WTC11 (cell line): ENCODE results near the gene CBR1. TPM values are rescaled to one million over a fixed set of nuclear protein-coding genes. Genes with fewer than 3 reads are reported as not detected.

Experiments used
- ATAC-seq: fragments of 200-7000 bp; cut with Tn5 transposase; 2 replicates; pipeline ENCODE4 v1.10.0; 2021; ENCODE audit warnings: mild to moderate bottlenecking, moderate library complexity
- CTCF ChIA-PET: fragments of 300-600 bp; sonication (Branson Sonifier 250); formaldehyde crosslinking; loops from one replicate; lab custom pipeline; 2021; ENCODE audit warnings: antibody characterized with exemption; lab: Charles Lee
- POLR2A ChIA-PET: fragments of 350-600 bp; sonication (Branson Sonifier 250); formaldehyde crosslinking; loops from one replicate; lab custom pipeline; 2021; ENCODE audit warnings: antibody characterized with exemption; lab: Charles Lee
- DNase-seq: peaks from one replicate; pipeline ENCODE4 v3.0.0; 2021; ENCODE audit warnings: low spot score
- H3K27ac Mint-ChIP-seq: 2 replicates; pipeline ENCODE4 v1.8.0; 2021; ENCODE audit warnings: mixed read lengths
- H3K27me3 Mint-ChIP-seq: 2 replicates; pipeline ENCODE4 v1.8.0; 2021; ENCODE audit warnings: low read depth, mild to moderate bottlenecking, moderate library complexity, mixed read lengths
- H3K36me3 Mint-ChIP-seq: 2 replicates; pipeline ENCODE4 v1.8.0; 2021; ENCODE audit warnings: mixed read lengths
- H3K4me1 Mint-ChIP-seq: 2 replicates; pipeline ENCODE4 v1.8.0; 2022; ENCODE audit warnings: mixed read lengths
- H3K4me3 Mint-ChIP-seq: 2 replicates; pipeline ENCODE4 v1.8.0; 2021; ENCODE audit warnings: mild to moderate bottlenecking, moderate library complexity, mixed read lengths
- H3K9me3 Mint-ChIP-seq: 2 replicates; pipeline ENCODE4 v1.8.0; 2021; ENCODE audit warnings: mixed read lengths
- ATF3 ChIP-seq: sonication (generic); formaldehyde crosslinking; conservative IDR thresholded peaks from 2 replicates; pipeline ENCODE4 v1.8.1; 2022; ENCODE audit warnings: mild to moderate bottlenecking, missing genetic modification reagents
- ATF6 ChIP-seq: sonication (generic); formaldehyde crosslinking; IDR thresholded peaks from 2 replicates; pipeline ENCODE4 v1.8.1; 2023; ENCODE audit warnings: mild to moderate bottlenecking, missing genetic modification reagents
- CDX4 ChIP-seq: fragments of 250-450 bp; sonication (Bioruptor Pico); IDR thresholded peaks from 2 replicates; pipeline ENCODE4 v1.9.0; 2021; ENCODE audit warnings: moderate library complexity, mild to moderate bottlenecking, inconsistent platforms, borderline replicate concordance
- E2F5 ChIP-seq: sonication (generic); formaldehyde crosslinking; IDR thresholded peaks from 2 replicates; pipeline ENCODE4 v1.8.1; 2022; ENCODE audit warnings: mild to moderate bottlenecking, moderate library complexity, missing genetic modification reagents
- EMX1 ChIP-seq: fragments of 250-450 bp; sonication (Bioruptor Pico); IDR thresholded peaks from 2 replicates; pipeline ENCODE4 v1.8.0; 2021; ENCODE audit warnings: mild to moderate bottlenecking
- FOXP4 ChIP-seq: sonication (generic); formaldehyde crosslinking; IDR thresholded peaks from 2 replicates; pipeline ENCODE4 v1.8.0; 2022; ENCODE audit warnings: mild to moderate bottlenecking, missing genetic modification reagents
- GRHL2 ChIP-seq: fragments of 250-450 bp; sonication (Bioruptor Pico); IDR thresholded peaks from 2 replicates; pipeline ENCODE4 v1.8.0; 2022; ENCODE audit warnings: mild to moderate bottlenecking, moderate library complexity; ENCODE audit not compliant: insufficient replicate concordance, severe bottlenecking
- IRF2 ChIP-seq: sonication (generic); formaldehyde crosslinking; IDR thresholded peaks from 2 replicates; pipeline ENCODE4 v1.8.0; 2022; ENCODE audit warnings: low read depth, missing genetic modification reagents, borderline replicate concordance
- KAT7 ChIP-seq: sonication (generic); formaldehyde crosslinking; IDR thresholded peaks from 2 replicates; pipeline ENCODE4 v1.8.1; 2023; ENCODE audit warnings: missing genetic modification reagents, mild to moderate bottlenecking, borderline replicate concordance
- MAX ChIP-seq: sonication (generic); formaldehyde crosslinking; IDR thresholded peaks from 2 replicates; pipeline ENCODE4 v1.8.0; 2022; ENCODE audit warnings: mild to moderate bottlenecking, missing genetic modification reagents
- MLX ChIP-seq: sonication (generic); formaldehyde crosslinking; IDR thresholded peaks from 2 replicates; pipeline ENCODE4 v1.8.1; 2023; ENCODE audit warnings: mild to moderate bottlenecking, missing genetic modification reagents, moderate library complexity
- MXD4 ChIP-seq: fragments of 250-450 bp; sonication (Bioruptor Pico); IDR thresholded peaks from 2 replicates; pipeline ENCODE4 v1.8.0; 2021; ENCODE audit warnings: mild to moderate bottlenecking, moderate library complexity, borderline replicate concordance
- NR1H2 ChIP-seq: sonication (generic); formaldehyde crosslinking; IDR thresholded peaks from 2 replicates; pipeline ENCODE4 v1.9.0; 2021; ENCODE audit warnings: mild to moderate bottlenecking, moderate library complexity, missing genetic modification reagents
- NR3C1 ChIP-seq: sonication (generic); formaldehyde crosslinking; conservative IDR thresholded peaks from 2 replicates; pipeline ENCODE4 v1.8.1; 2023; ENCODE audit warnings: low read depth, mild to moderate bottlenecking, missing genetic modification reagents
- SMAD3 ChIP-seq: sonication (generic); formaldehyde crosslinking; IDR thresholded peaks from 2 replicates; pipeline ENCODE4 v1.8.0; 2022; ENCODE audit warnings: missing genetic modification reagents, mild to moderate bottlenecking, borderline replicate concordance
- SMAD4 ChIP-seq: sonication (generic); formaldehyde crosslinking; IDR thresholded peaks from 2 replicates; pipeline ENCODE4 v1.8.0; 2022; ENCODE audit warnings: mild to moderate bottlenecking, missing genetic modification reagents
- SP1 ChIP-seq: sonication (generic); formaldehyde crosslinking; conservative IDR thresholded peaks from 2 replicates; pipeline ENCODE4 v1.8.1; 2022; ENCODE audit warnings: missing genetic modification reagents
- TCF7 ChIP-seq: sonication (generic); formaldehyde crosslinking; IDR thresholded peaks from 2 replicates; pipeline ENCODE4 v1.8.0; 2022; ENCODE audit warnings: mild to moderate bottlenecking, low read depth, missing genetic modification reagents, moderate library complexity
- ZNF121 ChIP-seq: sonication (generic); formaldehyde crosslinking; IDR thresholded peaks from 2 replicates; pipeline ENCODE4 v1.8.0; 2023; ENCODE audit warnings: missing genetic modification reagents
- ZNF219 ChIP-seq: sonication (generic); formaldehyde crosslinking; IDR thresholded peaks from 2 replicates; pipeline ENCODE4 v1.8.0; 2023; ENCODE audit warnings: missing genetic modification reagents, mild to moderate bottlenecking, borderline replicate concordance
- ZNF423 ChIP-seq: fragments of 250-450 bp; sonication (Bioruptor Pico); IDR thresholded peaks from 2 replicates; pipeline ENCODE4 v2.1.2; 2022; ENCODE audit warnings: mild to moderate bottlenecking, moderate library complexity
- total RNA-seq: library from RNA; stranded (reverse); gene quantifications from 3 replicates; pipeline ENCODE4 v1.2.3, GENCODE V29; 2021

Gene CBR1
- total RNA-seq, 1 experiment from 2014 or later = 167 TPM

- TF ChIP-seq MLX (CRISPR knock-in tag) = no peak
Measured at GRCh38 chr21:36065497-36066036, 4.3 kb upstream of the CBR1 start (continued).

- ATAC-seq = no peak
- Mint-ChIP-seq H3K4me3 (peak overlapping the region; percentile 86; the same call in 1 of the 2 replicates), H3K9me3 (peaks cover 23% of the 10 kb centered on the region)
- no peak for TF ChIP-seq SMAD3
- no peak for TF ChIP-seq FOXP4 (CRISPR knock-in tag)
- TF ChIP-seq, all 79 proteins: peak for 0
- peaks cover 44% of the 10 kb centered on the region for H3K4me1 Mint-ChIP-seq
- CTCF ChIA-PET = interaction anchor here (1.3 to 2.4 kb wide), 4 partner anchors 9 to 36 kb away, joined by 7 to 20 read pairs (median 8); partner anchors contain the start of gene SETD4
- no peak for DNase-seq
- POLR2A ChIA-PET = interaction anchor here (0.7 to 1.7 kb wide), 3 partner anchors 9 to 28 kb away, joined by 3 to 8 read pairs (median 5); partner anchors contain the start of gene SETD4
- H3K36me3 Mint-ChIP-seq = peaks cover 55% of the 10 kb centered on the region
- peaks cover 14% of the 10 kb centered on the region for H3K27me3 Mint-ChIP-seq
- H3K27ac Mint-ChIP-seq = no peak overlapping the region
Measured at GRCh38 chr21:36068748-36069398, 951 bp upstream of the CBR1 start.

- DNase-seq = no peak
- peaks cover 19% of the 10 kb centered on the region for H3K9me3 Mint-ChIP-seq
- TF ChIP-seq ATF3 (CRISPR knock-in tag) (no peak), ZNF121 (CRISPR knock-in tag) (no peak), ATF6 (CRISPR knock-in tag) (no peak), KAT7 (CRISPR knock-in tag) (no peak), GRHL2 (no peak), SMAD4 (CRISPR knock-in tag) (no peak), EMX1 (no peak), NR1H2 (CRISPR knock-in tag) (no peak), MXD4 (no peak), ZNF219 (no peak), MAX (CRISPR knock-in tag) (no peak), NR3C1 (no peak), CDX4 (CRISPR knock-in tag) (no peak), IRF2 (CRISPR knock-in tag) (no peak), E2F5 (CRISPR knock-in tag) (no peak), ZNF423 (CRISPR knock-in tag) (no peak), SP1 (no peak), TCF7 (CRISPR knock-in tag) (no peak)
- TF ChIP-seq, all 79 proteins: peak for 0
- Mint-ChIP-seq H3K27ac (no peak overlapping the region; the same call in 1 of the 2 replicates), H3K4me3 (peak overlapping the region; percentile 86), H3K36me3 (peaks cover 55% of the 10 kb centered on the region), H3K27me3 (peaks cover 14% of the 10 kb centered on the region), H3K4me1 (peaks cover 58% of the 10 kb centered on the region)
- no peak for ATAC-seq
- POLR2A ChIA-PET = interaction anchor here (0.9 kb wide), 1 partner anchor 10 kb away, joined by 3 read pairs; the partner anchor contains the start of gene SETD4
- CTCF ChIA-PET = interaction anchor here (0.8 to 2.4 kb wide), 5 partner anchors 17 to 48 kb away, joined by 3 to 20 read pairs (median 4); no protein-coding TSS in a partner anchor
Measured at GRCh38 chr21:36070999-36071398, 1.2 kb downstream of the CBR1 start.
